ENCODE data around the gene ACY1.

DNA sequence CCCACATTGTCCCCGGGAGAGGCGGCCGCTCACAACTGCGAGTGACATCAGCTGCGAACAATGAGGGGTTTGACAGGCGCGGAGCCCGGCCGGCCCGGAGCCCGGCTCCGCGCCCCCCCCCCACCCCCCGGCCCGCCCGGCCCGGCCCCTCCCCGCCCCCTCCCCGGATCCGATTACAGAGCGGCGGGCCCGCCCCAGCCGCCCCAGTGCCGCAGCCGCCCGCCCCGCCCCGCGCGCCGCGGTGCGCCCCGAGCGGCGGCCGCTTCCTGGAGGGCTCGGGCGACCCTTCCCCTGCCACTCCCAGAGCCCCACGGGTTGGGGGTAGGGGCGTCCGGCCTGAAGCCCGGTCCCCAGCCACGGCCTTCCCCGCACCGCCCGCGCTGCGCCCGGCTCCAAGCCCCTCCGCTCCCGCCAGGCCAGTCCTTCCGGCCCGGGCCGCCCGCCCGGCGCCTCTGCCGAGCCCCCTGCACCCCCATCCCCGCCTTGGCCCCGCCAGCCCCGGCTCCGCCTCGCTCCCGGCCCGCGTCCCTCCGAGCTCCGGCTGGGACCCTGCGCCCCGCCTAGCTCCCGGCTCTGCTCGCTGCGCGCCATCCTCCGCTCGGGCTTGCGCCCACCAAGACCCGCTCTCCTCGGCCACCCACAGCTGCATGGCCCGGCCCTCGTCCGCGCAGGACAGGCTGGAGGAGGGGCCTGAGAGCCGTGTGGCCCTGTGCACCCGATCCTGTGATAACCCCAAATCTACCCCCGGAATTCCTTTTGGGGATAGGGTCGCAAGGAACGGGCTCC, 15.8 kb upstream of the ACY1 start, which contains the start of gene PCBP4:
- TF ChIP-seq, protein P1, sequence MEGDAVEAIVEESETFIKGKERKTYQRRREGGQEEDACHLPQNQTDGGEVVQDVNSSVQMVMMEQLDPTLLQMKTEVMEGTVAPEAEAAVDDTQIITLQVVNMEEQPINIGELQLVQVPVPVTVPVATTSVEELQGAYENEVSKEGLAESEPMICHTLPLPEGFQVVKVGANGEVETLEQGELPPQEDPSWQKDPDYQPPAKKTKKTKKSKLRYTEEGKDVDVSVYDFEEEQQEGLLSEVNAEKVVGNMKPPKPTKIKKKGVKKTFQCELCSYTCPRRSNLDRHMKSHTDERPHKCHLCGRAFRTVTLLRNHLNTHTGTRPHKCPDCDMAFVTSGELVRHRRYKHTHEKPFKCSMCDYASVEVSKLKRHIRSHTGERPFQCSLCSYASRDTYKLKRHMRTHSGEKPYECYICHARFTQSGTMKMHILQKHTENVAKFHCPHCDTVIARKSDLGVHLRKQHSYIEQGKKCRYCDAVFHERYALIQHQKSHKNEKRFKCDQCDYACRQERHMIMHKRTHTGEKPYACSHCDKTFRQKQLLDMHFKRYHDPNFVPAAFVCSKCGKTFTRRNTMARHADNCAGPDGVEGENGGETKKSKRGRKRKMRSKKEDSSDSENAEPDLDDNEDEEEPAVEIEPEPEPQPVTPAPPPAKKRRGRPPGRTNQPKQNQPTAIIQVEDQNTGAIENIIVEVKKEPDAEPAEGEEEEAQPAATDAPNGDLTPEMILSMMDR (IDR thresholded peaks at IDR 0.05): peak in 2 of 12 donors; percentile 3 to 8
- peak in 1 of 2 donors; percentile 74 for TF ChIP-seq POLR2A (IDR thresholded peaks at IDR 0.05)
